Adrenal gland (tissue), 19 donors: Measurements from ENCODE around the gene TP53TG3C. TPM values are rescaled to one million over a fixed set of nuclear protein-coding genes. Genes with fewer than 3 reads are reported as not detected.
"Not testable (repeated sequence)": the region's sequence is repeated elsewhere in the genome, so short reads cannot be mapped to it uniquely, and the experiment has no call there.

Experiments used
- DNase-seq, 7 donors: peaks; one replicate each; pipeline ENCODE4 v3.0.0-alpha.2; 2019 to 2020
- H3K27ac ChIP-seq, 5 donors: fragments of 200-600 bp; sonication (generic) in 4 of 5; 1 replicate in 3 of 5; 2 replicates in 2 of 5; pipeline versions ENCODE4 v1.5.1 to v1.8.0; 2016 to 2020; ENCODE audit warnings: mild to moderate bottlenecking in 1 of 5
- H3K27me3 ChIP-seq: fragments of 200-600 bp; 2 replicates; pipeline ENCODE4 v1.8.0; 2021
- H3K36me3 ChIP-seq, 2 donors: fragments of 200-600 bp; replicated peaks in 1 of 2; 1 replicate in 1 of 2; 2 replicates in 1 of 2; pipeline versions ENCODE4 v1.5.1 to v1.8.0; 2018 to 2022
- H3K4me1 ChIP-seq, 2 donors: fragments of 200-600 bp; replicated peaks in 1 of 2; 1 replicate in 1 of 2; 2 replicates in 1 of 2; pipeline versions ENCODE4 v1.5.1 to v1.8.0; 2018 to 2021
- H3K4me3 ChIP-seq, 4 donors: fragments of 200-600 bp; sonication (generic) in 3 of 4; one replicate each; pipeline ENCODE4 v1.5.1; 2016 to 2018
- H3K9me3 ChIP-seq, 3 donors: fragments of 200-600 bp; sonication (generic) in 1 of 3; replicated peaks in 1 of 3; 1 replicate in 2 of 3; 2 replicates in 1 of 3; pipeline versions ENCODE4 v1.5.1 to v1.8.0; 2016 to 2021
- WGBS, 4 donors: extraction: QIAGEN DNeasy Blood & Tissue Kit in 2 of 4; methylation state at CpG; one replicate each; pipeline versions ENCODE4 v1.1.5 to v1.1.7; 2013 to 2017; 5-methylcytosine and 5-hydroxymethylcytosine counted together
- intact Hi-C, 2 donors: fragments of 100-400 bp; cut with DNase I; formaldehyde crosslinking; loops; one replicate each; pipeline versions ENCODE4 v1.14.1 to v1.15.0; 2022 to 2023
- long read RNA-seq, 10 donors: library from polyadenylated mRNA in 3 of 10; unstranded in 2 of 10; stranded (forward) in 1 of 10; transcript quantifications; one replicate each; pipeline ENCODE4 v2.0.0 and lab custom pipeline, GENCODE V29; 2021 to 2026
- polyA plus RNA-seq, 3 donors: library from polyadenylated mRNA; stranded (reverse); fragments of 200-250 nt in 2 of 3; fragments of 350-450 nt in 1 of 3; fragmentation: Illumina TruSeq in 1 of 3; extraction: RNeasy Lipid Tissue Mini Kit (QIAGEN cat#74804) in 1 of 3; gene quantifications; one replicate each; pipeline ENCODE4 v1.2.3, GENCODE V29; 2013 to 2014
- small RNA-seq, 2 donors: library from RNA; depleted of rRNA; stranded (forward); fragments of <200 nt; gene quantifications; one replicate each; pipeline ENCODE3, GENCODE V24; 2016
- total RNA-seq, 9 donors: library from RNA; depleted of rRNA in 4 of 9; stranded (reverse); fragments of >200 nt in 4 of 9; fragments of 120-200 nt in 1 of 9; fragmentation: NEBNext Ultra II Directional in 1 of 9; extraction: Animal tissue kit (Norgen Biotek cat#: 25700) in 1 of 9; gene quantifications; one replicate each; pipeline versions ENCODE4 v1.1.0 to v1.2.4, GENCODE V29; 2013 to 2023
- donor health status: healthy with polysubstance abuse.
- donor health status: Bipolar disorder and iron deficiency.
- donor health status: DM: yes; HTN: yes; CAD: no.
- donor health status: DM: no; HTN: no; CAD: no.
- donor health status: DM: no; HTN: no; CAD: no.
- donor health status: DM: yes; HTN: yes; CAD: no.

The TP53TG3C gene, protein sequence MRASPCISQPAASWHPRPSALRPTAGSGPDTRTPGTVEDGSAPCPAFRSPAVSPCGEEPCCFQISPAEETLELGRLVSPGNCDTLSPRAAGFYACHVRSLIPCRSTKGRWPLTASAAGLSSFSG
- not detected for total RNA-seq
- polyA plus RNA-seq = not detected
- long read RNA-seq, donor 1 = 0 reads
- long read RNA-seq, donor 2 = 0 reads
- long read RNA-seq, donor 3 = 0 reads
- long read RNA-seq, donor 4 = 0 reads
- long read RNA-seq, donor 5 = 0 reads
- long read RNA-seq, donor 6 = 0 reads
- long read RNA-seq, donor 7 = 0 reads
- long read RNA-seq, donor 8 = 0 reads
- long read RNA-seq, donor 9 = 0 reads
- long read RNA-seq, donor 10 = 0 reads

DNA sequence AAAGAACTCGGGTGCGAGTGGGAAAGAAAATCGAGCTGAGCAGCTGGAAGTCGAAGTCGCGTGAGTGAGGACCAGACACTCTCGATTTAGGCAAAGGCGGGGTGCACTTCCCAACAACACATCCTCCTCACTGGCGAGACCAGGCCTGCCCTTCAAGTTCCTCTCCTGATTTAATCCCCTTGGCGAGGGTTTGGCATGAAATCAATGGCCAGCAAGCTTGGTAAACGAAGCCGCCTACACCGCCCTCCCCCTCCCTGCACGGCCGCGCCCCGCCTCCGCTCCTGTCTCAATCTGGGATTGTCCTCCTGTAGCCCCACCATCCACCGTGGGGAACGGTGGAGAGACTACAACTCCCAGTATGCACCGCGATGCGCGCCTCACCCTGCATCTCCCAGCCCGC is at the start of gene TP53TG3C:
Gene TP53TG3C, plus strand, starts transcription at position 301 of the 400 bp plus-strand sequence. Its CDS starts 68 bp downstream, at position 369.
- intact Hi-C loops, H3K36me3 ChIP-seq, H3K4me3 ChIP-seq, DNase-seq, H3K27ac ChIP-seq, H3K9me3 ChIP-seq, H3K4me1 ChIP-seq, H3K27me3 ChIP-seq: not testable (repeated sequence)
- WGBS, 4 donors = no CpG with 5 or more reads among the region's 25 CpGs

Small RNAs within 50 kb of the gene (small RNA-seq; reads per million reads assigned to genes)
- gene AC138869.1 = 0 reads per million in 2 donors

Other genes with a start within 250 kb of the TP53TG3C start
- not detected for gene TP53TG3E, start 110.1 kb downstream of the TP53TG3C start, total RNA-seq
- not detected for gene TP53TG3E, start 110.1 kb downstream of the TP53TG3C start, polyA plus RNA-seq
- gene TP53TG3B, start 166.6 kb downstream of the TP53TG3C start, total RNA-seq = under 1 TPM in 1 of 9 donors, not detected in 8; 0.27 TPM
- gene TP53TG3B, start 166.6 kb downstream of the TP53TG3C start, polyA plus RNA-seq = under 1 TPM in 1 of 3 donors, not detected in 2; 0.07 TPM